ENCODE results near the gene FASTKD2. TPM values are rescaled to one million over a fixed set of nuclear protein-coding genes. Genes with fewer than 3 reads are reported as not detected.

Gene FASTKD2
- total RNA-seq, 1 experiment from 2014 or later: 31.5 TPM

- Mint-ChIP-seq H3K27me3 (ENCODE audit: unreplicated experiment) (no peaks in the 10 kb centered on the region), H3K9me3 (ENCODE audit: low read depth, unreplicated experiment) (no peaks in the 10 kb centered on the region), H3K4me3 (ENCODE audit: low read depth, unreplicated experiment) (no peak overlapping the region), H3K4me1 (ENCODE audit: low read depth, unreplicated experiment) (no peaks in the 10 kb centered on the region), H3K36me3 (ENCODE audit: insufficient read depth, unreplicated experiment) (no peaks in the 10 kb centered on the region), H3K27ac (ENCODE audit: unreplicated experiment) (no peak overlapping the region)
- DNase-seq: no peak
- CTCF ChIA-PET: no interaction called here
- BruUV-seq (replicated peaks): no TSS peak
- TF ChIP-seq CTCF (IDR thresholded peaks at IDR 0.05; ENCODE audit: unreplicated experiment): no peak
- intact Hi-C loops (cut with micrococcal nuclease; ENCODE audit: unreplicated experiment): no loop called here
Observed at GRCh38 chr2:206820807-206821206, 55.4 kb downstream of the FASTKD2 start.

- no peak for DNase-seq
- Mint-ChIP-seq H3K4me3 (ENCODE audit: low read depth, unreplicated experiment) (no peak overlapping the region), H3K36me3 (ENCODE audit: insufficient read depth, unreplicated experiment) (no peaks in the 10 kb centered on the region), H3K27ac (ENCODE audit: unreplicated experiment) (no peak overlapping the region), H3K4me1 (ENCODE audit: low read depth, unreplicated experiment) (no peaks in the 10 kb centered on the region), H3K27me3 (ENCODE audit: unreplicated experiment) (no peaks in the 10 kb centered on the region), H3K9me3 (ENCODE audit: low read depth, unreplicated experiment) (no peaks in the 10 kb centered on the region)
- no peak for TF ChIP-seq CTCF (IDR thresholded peaks at IDR 0.05; ENCODE audit: unreplicated experiment)
- intact Hi-C loops (cut with micrococcal nuclease; ENCODE audit: unreplicated experiment): no loop called here
- BruUV-seq (replicated peaks): no TSS peak
- CTCF ChIA-PET: interaction anchor here (0.6 kb wide), 1 partner anchor 697 kb away, joined by 7 read pairs; no protein-coding TSS in a partner anchor
Observed at GRCh38 chr2:206823178-206823577, 57.8 kb downstream of the FASTKD2 start.

GRCh38 chr2:206824087-206824618, 58.7 kb downstream of the FASTKD2 start:
- H3K27me3 Mint-ChIP-seq (ENCODE audit: unreplicated experiment): no peaks in the 10 kb centered on the region
- no peaks in the 10 kb centered on the region for H3K36me3 Mint-ChIP-seq (ENCODE audit: insufficient read depth, unreplicated experiment)
- intact Hi-C loops (cut with micrococcal nuclease; ENCODE audit: unreplicated experiment): no loop called here
- H3K4me1 Mint-ChIP-seq (ENCODE audit: low read depth, unreplicated experiment): no peaks in the 10 kb centered on the region
- no peaks in the 10 kb centered on the region for H3K9me3 Mint-ChIP-seq (ENCODE audit: low read depth, unreplicated experiment)
- CTCF ChIA-PET: no interaction called here
- no TSS peak for BruUV-seq (replicated peaks)
- no peak for DNase-seq
- no peak overlapping the region for H3K4me3 Mint-ChIP-seq (ENCODE audit: low read depth, unreplicated experiment)
- no peak for TF ChIP-seq CTCF (IDR thresholded peaks at IDR 0.05; ENCODE audit: unreplicated experiment)
- H3K27ac Mint-ChIP-seq (ENCODE audit: unreplicated experiment): no peak overlapping the region

GRCh38 chr2:206824993-206825392, 59.6 kb downstream of the FASTKD2 start:
- BruUV-seq (replicated peaks): no TSS peak
- no peak overlapping the region for H3K4me3 Mint-ChIP-seq (ENCODE audit: low read depth, unreplicated experiment)
- H3K4me1 Mint-ChIP-seq (ENCODE audit: low read depth, unreplicated experiment): no peaks in the 10 kb centered on the region
- no peaks in the 10 kb centered on the region for H3K9me3 Mint-ChIP-seq (ENCODE audit: low read depth, unreplicated experiment)
- no peak overlapping the region for H3K27ac Mint-ChIP-seq (ENCODE audit: unreplicated experiment)
- CTCF ChIA-PET: no interaction called here
- H3K36me3 Mint-ChIP-seq (ENCODE audit: insufficient read depth, unreplicated experiment): no peaks in the 10 kb centered on the region
- no peak for DNase-seq
- intact Hi-C loops (cut with micrococcal nuclease; ENCODE audit: unreplicated experiment): no loop called here
- no peaks in the 10 kb centered on the region for H3K27me3 Mint-ChIP-seq (ENCODE audit: unreplicated experiment)
- no peak for TF ChIP-seq CTCF (IDR thresholded peaks at IDR 0.05; ENCODE audit: unreplicated experiment)

Measured in Calu3 (cell line).